ENCODE measurements around the gene TENT5C.
A peak's percentile ranks its signal among the peaks of the same experiment; 100 is the strongest.

The TENT5C gene

DNA sequence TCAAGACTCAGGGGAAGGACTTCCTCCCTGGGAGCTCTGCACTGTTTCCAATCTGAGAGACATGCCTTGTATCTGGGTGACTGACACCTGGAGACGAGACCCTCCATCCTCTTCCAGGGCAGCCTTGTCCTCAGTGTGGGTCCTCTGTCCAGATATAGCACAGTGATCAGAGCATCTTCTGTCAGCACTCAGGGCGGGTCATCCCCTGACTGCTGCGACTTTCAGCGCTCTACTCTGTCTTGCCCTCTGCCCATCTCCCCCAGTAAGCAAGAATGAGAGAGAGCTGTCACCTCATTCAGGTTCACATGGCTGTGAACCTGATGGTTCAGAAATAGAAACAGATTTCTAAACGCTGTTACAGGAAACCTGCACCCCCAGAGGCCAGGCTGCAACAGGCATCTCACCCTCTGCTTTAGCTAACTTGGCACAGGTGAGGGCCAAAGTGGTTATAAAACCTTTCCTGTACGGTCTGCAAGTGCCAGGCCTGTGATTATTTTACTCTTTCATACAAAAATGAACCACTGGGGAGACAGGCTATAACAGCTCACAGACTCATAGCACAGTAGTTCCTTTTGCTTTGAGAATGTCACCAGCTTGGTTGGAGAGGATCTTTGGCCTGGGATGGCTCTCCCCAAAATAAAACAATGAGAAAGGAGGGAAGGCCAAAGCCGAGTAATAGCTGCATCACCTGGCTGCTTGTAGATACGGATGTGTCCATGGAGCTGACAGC lies 11.4 kb upstream of the TENT5C start:
- DNase-seq, result no peak

DNA sequence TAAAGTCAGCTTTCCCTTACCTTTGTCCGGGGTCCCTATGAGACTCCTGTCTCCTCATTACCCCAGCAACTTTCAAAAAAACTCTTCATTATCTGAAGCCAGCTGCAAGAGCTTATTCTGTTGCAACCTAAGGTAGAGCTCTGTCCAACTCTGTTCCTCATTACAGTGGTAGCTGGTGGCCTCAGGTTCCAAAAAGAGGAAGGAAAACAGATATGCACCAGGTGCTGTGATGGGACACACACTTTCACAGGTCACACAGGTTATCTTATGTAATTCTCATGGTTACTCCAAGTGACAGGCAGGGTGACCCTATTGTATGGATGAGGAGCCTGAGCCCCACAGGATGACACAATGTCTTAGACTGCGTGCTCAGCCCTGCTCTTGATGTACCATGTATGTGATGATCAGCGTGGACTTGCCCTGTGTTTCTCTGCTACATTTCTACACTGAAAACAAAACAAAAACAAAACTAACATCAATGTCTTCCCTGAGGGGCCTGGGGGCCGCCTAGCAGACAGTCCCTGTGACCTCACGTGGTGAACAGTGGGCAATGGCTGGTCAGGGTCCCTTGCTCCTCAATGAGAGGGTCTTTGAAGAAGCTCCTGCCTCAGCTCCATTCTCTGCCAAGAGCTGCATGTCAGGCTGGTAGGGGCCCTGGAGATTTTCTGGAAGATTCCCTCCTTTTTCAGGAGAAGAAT lies 9.7 kb upstream of the TENT5C start:
- no peak for DNase-seq

DNA sequence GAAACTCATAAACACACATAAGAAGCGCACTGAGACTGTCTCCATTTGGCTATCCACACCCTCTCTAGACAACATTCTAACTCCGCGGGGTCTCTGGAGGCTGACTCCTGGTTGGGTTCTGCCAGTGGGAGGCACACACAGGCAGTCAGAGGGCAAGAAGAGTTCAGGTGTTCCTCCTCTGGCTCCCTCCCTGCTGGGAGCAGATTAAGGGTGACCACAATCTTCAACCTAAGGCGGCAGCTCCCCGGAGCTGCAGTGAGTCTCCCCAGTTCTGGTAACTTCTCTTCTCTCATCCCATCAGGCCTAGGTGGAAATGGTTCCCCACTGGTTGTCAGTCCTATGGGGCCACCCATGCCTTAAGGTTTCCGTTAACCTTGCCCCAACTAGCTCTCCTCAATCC lies 7.4 kb upstream of the TENT5C start:
- no peak for DNase-seq

DNA sequence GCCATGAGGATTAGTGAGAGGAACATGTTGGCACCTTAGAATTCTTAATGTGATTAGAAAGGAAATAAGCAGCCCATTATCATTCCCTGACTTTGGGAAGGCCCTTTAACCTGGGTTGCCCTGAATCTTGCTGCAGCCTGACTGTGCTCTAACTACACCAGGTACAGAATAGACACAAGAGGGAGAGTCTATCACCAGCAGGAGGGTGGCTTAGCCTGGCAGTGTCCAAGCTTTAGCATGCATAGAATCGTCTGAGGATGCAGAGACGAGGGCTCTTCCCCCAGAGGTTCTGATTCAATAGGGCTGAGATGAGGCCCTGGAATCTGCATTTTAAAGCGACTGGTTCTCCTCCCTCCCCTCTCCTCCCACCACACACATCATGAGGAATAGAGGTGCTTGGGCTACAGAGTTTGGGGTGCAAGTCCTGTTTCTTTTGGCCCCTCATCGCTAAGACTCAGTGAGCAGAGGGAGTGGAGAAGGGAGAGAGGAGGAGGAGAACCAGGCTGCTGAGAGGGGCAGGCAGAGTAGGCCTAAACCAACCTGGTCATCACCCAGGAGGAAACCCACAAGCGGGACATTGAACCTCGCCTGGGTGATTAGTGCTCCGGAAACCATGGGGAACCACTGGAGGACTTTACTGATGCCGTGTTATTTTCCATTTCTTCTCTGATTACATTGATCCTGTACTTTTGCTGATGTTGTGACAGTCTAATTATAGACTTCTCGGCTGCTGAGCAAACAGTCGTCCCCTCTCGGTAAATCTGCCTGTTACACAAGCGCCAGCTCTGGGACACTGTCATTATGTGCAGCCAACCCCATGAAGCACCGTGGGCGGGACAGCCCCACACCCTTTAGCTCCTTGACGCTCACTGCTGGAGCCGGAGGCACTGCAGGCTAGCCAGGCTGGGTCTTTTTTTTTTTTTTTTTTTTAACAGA lies 6.3 kb upstream of the TENT5C start:
- no peak for DNase-seq

DNA sequence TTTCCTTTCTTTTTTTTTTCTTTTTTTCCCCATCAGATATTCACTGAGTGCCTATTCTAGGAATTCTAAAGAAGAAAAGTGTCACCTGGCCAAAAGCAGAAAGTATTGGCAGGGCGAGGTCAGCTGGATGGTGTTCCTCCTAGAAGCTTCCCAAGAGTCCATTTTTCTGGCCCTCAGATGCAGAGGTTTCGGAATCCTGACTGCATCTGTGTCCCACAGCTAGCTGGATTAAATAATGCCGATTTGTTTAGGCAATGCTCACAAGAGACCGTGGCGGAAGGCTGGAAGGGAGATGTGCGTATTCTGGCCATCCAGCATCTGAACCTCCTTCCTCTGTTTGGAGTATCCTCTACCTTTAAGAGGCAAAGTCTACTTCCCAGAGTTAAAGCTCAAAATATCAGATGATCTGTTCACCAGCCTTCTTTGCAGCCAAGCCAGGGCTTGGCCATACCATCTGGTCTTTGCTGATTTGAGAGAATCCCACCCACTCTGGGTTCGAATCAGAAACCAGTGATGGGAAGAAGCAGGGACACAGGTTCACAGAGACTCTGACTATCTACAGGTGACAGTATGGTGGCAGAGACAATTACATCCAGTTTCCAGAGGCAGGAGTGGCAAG lies 5.4 kb upstream of the TENT5C start:
- DNase-seq, result no peak

DNA sequence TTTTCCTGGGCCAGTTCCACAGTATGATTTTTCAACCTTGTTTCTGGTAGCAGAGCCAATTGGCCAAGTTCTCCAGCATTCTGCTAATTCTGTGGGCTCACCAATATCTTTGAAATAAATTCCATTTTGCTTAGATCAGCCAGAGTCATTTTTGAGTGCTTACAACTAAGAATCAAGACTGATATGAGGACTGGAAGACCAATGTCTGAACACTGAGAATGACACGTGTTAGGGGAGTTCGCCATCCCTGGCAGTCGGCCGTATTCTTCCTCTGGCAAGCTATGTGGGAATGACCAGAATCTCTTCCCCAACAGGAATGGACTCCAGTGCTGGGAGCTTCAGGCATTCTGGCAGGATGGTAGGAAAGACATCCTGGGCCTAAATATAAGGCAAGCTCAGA lies 4.9 kb upstream of the TENT5C start:
- DNase-seq, result peak; percentile 17

DNA sequence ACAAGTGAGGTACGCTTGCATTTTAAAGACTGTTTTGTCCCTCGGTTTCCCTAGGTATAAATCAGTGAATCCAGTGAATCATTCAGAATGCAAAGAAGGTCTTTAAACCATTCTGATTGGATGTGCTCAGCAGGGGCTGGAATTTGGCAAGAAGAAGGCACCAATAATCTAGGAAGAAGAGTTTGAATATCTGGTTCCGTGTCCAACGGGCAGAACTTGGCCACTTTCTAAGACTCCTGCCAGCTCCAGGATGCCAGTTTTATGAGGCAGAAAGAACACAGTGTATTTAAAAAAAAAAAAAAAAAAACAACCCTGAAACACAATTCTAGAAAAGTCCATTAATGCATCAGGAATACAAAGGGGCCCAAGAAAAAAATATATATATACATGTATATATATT lies 3.0 kb upstream of the TENT5C start:
- DNase-seq, result no peak

DNA sequence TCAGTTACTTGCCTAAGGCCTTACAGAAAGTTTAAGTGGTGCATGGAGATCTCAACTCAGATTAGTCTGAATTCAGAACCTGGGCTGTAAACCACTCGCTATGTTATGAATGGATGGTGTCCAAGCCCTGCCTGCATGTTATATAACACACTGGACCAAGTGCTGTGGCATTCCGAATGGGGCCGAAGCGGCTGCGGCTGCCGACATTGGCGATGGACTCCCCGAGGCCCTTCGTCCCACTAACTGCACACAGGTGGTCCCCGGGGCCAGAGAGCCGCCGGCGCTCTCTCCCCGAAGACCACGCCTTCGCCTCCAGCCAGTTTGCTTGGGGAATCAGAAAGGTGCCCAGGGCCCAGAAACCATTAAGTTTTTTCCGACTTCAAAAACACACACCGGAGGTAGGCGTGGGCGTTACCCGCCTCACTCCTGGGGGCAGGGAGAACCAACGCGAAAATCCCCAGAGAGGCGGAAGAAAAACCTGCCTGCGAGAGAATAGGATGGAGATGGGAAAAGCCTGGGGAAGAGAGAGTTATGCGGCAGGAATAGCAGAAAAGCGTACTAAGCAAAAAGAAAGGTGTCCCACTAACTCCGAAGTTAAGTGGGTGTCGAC lies 579 bp upstream of the TENT5C start:
- DNase-seq, result no peak

DNA sequence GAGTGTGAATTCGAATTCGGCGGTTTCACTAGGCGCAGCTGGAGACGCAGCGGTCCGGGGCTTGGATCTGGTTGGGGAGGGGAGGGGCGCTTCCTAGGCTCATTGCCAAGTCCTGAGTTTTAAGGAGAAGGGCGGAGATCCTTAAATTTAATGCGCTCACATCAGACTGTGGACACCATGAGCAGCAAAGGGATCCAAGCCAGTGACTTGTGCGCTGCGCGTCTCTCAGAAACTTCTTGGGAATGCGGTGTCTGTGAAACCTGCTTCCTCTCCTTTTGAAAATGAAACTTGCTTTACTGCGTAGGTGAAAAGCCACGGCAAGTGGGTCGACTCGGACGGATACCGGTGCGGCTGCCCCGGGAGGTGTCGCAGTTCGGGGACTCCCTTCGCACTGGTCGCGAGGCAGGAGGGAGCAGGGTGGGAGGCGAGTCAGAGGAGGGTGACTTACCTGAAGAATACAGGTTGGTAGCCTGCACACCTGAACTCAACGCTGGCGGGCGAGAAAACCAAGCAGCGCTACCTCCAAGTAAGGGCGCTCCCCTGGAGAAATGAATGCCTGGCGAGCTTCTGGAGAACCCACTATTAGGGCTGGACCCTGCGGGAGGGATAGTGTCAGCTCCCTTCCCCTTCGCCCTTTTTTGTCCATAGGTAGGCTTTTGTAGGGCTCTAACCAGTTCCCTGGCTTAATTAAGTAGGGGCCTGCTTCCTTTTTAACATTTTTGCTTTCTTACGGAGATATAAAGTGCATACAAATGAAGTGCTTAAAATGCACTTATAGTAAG lies 992 bp downstream of the TENT5C start:
- peak; percentile 14 for DNase-seq

DNA sequence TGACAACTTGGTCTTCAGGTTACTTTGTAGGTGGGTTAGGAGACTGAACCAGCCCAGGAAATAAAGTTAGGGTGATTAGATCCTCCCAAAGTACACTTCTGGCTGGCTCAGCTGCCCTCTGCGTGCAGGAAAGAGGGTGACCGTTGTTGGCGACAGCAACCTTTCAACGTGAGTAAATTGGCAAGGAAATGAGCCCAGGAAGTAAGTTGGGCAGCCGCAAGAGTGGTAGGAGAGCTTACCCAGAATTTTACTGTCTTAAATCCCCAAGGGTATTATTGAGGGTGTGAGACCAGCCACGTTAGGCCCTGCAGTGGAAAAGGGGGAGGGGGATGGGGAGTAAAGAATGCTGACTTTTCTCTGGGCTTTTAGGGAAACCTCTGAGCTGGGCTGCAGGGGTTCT lies 1.6 kb downstream of the TENT5C start:
- no peak for DNase-seq

DNA sequence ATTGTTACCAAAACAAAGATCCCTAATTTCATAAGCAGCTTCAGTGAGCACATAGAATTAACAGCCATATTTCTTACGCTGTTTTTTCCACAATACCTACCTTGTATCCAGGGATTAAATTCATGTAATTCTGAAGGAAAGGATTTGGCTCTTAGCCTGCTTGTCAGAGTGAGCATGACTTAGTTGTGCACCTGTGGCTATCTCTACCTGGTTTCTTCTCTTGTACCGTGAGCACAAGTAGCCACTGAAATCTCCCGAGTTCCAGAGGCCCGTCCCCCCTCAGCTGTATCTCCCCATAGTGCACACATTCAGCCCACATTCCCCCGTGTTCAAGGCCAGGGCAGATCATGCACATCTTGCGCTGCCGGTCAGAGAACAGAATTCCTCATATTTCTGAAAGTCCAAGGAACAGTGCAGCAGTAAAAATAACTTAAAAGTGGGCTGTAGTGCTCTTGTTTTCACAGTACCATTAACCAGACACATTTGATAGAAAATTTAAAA lies 2.3 kb downstream of the TENT5C start:
- DNase-seq, result no peak

DNA sequence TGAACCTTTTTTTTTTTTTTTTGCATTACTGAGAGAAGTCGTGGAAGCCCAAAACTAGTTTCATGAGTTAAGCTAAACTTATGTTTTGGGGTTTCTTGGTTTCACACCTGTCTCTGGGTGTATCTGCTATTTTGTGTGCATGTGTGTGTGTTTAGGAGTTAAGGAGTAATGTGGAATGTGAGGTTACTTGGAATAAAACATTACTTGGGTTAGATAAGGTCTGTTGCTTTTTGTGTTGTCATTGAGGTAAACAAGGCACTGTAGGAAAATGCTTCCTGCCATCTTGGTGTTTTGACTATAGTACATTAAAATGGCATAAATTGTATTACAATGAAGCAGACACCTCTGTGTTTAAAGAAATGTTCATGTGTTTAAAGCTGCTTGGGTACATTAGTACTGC lies 2.9 kb downstream of the TENT5C start:
- DNase-seq, result no peak

DNA sequence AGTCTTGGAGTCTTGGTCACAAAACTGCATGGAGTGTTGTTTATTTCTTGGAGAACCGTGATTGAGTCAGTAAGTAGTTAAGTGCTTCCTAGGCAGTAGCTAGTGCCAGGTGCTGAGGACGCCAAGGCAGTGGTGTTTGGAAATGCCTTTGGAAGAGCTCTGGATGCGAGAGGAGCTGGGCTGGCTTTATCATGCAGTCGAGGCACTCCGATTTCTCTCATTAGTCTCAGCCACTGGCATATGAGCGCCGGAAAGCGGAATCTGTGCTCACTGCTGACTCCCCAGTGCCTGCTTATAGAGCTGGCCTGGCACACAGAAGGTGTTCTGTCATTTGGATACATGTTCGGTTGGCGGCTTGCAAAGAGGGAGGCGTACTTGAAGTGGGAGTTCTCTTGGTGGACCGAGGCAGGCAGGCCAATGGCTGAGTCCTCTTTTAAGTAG lies 3.6 kb downstream of the TENT5C start:
- no peak for DNase-seq

DNA sequence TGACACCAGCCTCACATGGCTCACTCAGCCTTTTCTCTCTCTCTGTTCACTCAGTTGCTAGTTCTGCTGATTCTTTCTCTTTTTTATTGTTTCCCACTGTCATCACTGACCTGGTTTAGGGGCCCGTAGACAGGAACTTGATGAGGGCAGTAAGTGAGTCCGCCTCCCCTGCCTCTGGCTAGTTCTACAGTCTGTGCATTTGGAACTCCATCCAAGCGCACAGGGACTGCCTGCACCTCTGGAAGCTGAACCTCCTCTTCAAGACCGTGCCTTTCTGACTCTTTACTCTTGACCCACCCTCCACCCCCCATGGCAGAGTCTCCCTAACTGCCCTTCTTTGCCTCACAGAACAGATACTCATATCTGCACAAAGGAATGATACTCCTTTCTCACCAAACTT lies 4.2 kb downstream of the TENT5C start:
- no peak for DNase-seq

DNA sequence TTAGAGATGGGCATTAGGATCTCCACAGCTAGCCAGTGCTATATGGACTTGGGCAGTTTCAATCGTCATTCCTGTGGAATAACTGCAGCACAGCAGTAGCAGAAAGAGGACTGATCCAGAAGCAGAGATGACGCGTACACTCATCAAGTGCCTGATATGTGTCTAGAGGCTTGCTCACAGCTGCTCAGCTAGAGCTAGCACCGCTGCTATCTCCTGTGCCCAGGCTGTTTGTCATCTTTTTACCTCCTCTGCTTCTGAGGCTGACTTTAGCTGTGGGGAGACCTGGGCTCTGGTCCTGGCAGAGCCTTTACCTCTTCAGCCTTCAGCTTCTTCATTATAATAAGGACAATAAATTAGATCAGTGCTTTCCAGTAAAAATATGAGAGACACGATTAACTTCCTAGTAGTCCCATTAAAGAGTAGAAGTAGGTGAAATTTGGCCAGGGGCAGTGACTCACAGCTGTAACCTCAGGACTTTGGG lies 5.3 kb downstream of the TENT5C start:
- no peak for DNase-seq

DNA sequence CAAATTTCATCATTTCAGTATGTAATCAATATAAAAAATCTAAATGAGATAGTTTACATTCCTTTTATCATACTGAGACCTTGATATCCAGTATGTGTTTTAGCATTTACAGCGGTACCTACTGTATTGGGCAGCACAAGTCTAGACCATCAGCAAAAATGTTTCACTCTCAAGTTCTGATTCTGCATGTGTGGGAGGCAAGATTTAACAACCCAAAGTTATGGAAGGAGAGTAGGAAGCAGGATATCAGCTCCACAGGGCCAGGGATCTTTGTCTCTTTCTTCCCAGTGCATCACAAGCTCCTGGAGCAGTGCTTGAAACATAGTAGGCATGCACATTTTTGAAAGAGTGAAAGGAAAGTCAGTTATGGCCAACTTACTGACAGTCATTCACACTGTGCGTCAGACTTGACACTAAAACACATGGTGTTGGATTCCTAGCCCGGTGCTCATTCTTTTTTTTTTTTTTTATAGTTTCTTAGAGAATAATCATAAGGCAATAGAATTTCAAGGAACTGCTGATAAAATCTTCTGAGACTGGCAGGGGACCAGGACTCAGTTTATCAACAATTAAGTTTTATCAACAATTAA lies 6.1 kb downstream of the TENT5C start:
- DNase-seq, result peak; percentile 25

DNA sequence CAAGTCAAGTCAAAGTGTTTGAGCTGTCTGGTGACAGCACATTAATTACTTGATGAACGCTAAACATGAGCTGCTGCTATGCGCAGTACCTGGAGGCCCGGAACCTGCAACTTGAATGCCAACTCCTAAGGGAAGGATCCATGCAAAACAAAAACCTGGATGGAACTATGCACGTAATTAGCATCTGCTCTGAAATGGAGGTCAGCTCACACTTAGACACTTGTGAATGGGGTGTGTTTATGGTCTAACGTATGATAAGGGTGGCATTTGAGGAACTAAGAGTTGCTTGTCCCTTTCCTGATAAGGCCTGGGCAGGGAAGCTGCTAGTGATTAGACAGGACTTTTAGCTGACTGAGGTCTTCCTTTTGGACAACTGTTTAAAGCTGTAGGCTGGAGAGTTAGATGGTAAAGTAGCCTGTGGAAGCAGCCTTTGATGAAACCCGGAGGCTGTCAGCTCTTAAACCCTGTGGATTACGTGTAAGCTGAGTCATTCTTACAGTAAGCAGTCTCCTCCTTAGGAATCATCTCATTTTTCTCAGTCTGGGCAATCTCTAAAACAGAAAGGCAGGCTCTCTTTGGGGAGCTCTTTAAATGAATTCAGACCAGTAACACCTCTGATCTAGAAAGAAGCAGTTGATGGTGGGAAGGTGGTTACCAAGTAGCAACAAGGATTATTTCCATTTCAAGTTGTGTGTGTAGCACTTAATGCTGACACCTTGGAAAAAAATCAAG lies 6.8 kb downstream of the TENT5C start:
- DNase-seq, result peak; percentile 70

DNA sequence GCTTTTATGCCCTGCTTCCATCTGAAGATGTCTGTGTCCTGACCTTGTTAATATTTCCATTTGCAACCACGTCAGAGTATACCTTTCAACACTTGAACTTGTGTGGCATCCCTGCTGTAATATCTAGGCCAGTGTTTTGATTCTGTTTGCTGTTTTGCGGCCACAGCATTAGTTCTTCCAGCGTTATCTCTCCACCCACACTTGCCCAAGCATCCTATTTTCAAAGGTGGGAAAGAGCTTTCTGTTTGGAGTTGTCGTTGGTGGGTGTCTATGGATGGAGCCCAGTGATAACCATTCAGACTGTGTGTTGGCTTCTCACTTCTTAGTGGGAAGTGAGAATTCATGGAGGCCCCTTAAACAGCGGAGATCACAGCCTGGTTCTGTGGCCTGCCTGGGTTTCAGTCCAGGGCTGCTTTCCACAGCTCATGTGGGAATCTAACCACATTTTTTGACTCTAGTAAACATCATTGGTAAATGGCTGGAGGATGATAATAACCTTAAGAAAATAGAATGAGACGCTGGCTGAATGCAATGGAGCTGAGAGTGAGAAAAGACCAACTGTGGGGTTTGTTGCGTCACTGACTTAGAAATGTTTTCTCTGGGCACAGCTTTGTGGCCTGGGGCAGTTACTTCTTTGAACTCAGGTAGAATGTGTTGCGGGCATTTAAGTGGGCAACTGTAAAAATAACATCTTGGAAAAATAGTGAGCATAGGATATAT lies 7.6 kb downstream of the TENT5C start:
- no peak for DNase-seq

DNA sequence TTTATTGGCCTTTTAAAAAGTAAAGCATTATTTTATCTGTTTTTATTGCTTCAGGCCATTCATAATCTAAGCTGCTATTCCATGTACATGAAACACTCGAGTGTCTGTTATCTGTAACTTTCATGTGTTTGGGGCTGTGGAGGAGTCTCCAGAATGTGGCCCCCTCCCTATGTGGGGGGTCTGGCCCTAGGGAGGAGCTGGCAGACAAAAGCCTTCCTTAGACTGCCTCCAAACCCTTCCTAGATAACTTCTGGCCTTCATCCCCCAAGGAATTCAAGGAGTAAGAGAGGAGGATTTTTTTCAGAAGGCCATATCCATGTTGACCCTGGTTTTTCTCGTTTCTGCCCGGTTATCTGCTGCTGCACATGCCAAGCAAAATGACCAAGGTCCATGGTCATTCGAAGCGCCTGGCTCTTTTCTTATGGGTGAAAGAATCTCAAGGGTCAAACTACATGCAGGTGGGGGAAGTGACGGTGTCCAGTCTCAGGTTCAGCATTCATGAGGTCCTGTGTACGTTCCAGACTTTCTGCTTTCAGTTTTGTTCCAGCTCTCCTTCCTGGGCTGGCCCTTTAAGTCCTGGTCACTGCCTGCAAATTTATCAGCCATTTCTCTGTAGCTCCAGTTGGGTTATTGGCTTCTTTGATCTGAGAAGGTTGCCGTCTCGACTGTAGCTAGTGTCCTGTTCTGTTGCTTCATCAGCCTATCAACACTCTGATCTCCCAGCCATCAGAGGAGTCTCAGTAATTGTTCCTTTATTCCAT lies 8.3 kb downstream of the TENT5C start:
- no peak for DNase-seq
